ENCODE results near the gene TRAF7.

- TF ChIP-seq CTCF (conservative IDR thresholded peaks at IDR 0.05 in 1 of 2, IDR thresholded peaks at IDR 0.05 in 1 of 2; ENCODE audit: extremely low read depth in 1 of 2, insufficient read depth in 1 of 2, low read depth in 1 of 2, low read length in 2 of 2) (no peak), EZH2 (IDR thresholded peaks at IDR 0.05; ENCODE audit: borderline replicate concordance, low read length) (no peak)
Observed at GRCh38 chr16:2163211-2163881, 7.8 kb downstream of the TRAF7 start.

Data from mammary epithelial cell (primary cell).